Jurkat, Clone E6-1 (cell line): ENCODE data around the gene GTPBP3. TPM values are rescaled to one million over a fixed set of nuclear protein-coding genes. Genes with fewer than 3 reads are reported as not detected.
"Not testable (repeated sequence)": the region's sequence is repeated elsewhere in the genome, so short reads cannot be mapped to it uniquely, and the experiment has no call there.

ENCODE experiments used
- DNase-seq: peaks from one replicate; pipeline ENCODE4 v3.0.0-alpha.2; 2011; ENCODE audit warnings: low read depth, low spot score
- H3K4me3 ChIP-seq: 2 replicates; pipeline ENCODE4 v1.5.1; 2011; ENCODE audit warnings: mild to moderate bottlenecking, low read length, control low read depth, moderate library complexity
- polyA plus RNA-seq: library from polyadenylated mRNA; unstranded; fragments of >200 nt; gene quantifications from one replicate; pipeline ENCODE4 v1.2.1, GENCODE V29; 2012; ENCODE audit warnings: missing spikeins; ENCODE audit not compliant: insufficient read length, insufficient read depth

The GTPBP3 gene, protein sequence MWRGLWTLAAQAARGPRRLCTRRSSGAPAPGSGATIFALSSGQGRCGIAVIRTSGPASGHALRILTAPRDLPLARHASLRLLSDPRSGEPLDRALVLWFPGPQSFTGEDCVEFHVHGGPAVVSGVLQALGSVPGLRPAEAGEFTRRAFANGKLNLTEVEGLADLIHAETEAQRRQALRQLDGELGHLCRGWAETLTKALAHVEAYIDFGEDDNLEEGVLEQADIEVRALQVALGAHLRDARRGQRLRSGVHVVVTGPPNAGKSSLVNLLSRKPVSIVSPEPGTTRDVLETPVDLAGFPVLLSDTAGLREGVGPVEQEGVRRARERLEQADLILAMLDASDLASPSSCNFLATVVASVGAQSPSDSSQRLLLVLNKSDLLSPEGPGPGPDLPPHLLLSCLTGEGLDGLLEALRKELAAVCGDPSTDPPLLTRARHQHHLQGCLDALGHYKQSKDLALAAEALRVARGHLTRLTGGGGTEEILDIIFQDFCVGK
- polyA plus RNA-seq = 38.3 TPM

DNA sequence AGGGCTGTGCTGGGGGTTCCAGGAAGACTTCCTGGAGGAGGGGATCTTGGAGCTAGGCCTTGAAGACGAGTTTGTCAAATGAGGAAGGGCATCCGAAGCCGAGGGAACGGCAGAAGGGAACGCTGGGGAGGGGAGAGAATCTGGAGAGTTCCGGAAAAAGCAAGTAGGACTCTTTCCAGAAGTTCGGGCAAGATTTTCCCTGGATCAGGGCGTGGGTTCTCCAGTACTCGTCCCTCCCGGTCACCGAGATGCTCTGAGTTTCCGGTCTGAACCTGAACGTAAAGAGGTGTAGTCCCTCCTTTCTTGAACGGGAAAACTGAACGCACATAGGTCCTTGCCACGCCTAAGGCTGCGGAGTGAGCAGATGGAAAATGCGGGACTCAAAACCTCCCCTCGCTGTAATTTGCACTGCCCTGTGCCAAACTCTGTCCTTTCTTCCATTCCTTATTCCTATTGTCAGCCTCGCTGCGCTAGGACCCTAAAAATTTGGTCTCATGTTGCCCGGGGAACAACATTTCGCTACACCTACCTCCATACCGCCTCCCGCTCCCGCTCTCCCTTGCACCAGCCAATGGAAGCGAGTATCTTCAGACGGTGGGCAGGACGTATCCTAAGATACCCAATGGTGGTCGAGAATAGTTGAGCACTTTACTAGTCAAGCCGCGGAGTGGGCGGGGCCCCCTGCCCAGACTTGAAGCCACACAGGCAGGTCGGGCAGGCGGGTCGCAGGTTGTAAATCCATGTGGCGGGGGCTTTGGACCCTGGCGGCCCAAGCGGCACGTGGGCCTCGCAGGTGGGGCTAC, at the start of gene GTPBP3:
Gene GTPBP3, plus strand, starts transcription at position 682 of the 803 bp plus-strand sequence. Its CDS starts 59 bp downstream, at position 741.
- DNase-seq = peak; percentile 99
- H3K4me3 ChIP-seq = peak within 1 kb of the TSS; percentile 96

DNA sequence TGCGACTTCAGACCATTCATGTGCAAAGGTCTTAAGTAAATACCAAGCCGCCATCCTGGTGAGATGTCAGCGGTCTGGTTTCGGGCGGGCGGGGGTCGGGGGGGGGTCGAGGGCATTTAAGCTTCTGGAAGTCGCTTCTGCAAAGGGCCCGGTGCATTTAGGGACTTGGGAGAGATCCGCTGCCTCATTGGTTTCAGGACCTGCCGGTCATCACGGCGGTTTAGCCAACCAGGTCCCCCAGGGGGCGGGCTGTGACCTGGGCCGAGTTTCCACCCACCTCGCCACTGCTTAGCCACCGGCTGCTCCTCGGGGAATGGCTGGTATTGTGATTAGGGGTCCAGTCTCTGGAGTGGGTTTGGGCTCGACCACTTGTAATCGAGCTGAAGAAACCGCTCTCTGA, 47.9 kb upstream of the GTPBP3 start:
- H3K4me3 ChIP-seq = no peak overlapping the region
- peak; percentile 42 for DNase-seq

DNA sequence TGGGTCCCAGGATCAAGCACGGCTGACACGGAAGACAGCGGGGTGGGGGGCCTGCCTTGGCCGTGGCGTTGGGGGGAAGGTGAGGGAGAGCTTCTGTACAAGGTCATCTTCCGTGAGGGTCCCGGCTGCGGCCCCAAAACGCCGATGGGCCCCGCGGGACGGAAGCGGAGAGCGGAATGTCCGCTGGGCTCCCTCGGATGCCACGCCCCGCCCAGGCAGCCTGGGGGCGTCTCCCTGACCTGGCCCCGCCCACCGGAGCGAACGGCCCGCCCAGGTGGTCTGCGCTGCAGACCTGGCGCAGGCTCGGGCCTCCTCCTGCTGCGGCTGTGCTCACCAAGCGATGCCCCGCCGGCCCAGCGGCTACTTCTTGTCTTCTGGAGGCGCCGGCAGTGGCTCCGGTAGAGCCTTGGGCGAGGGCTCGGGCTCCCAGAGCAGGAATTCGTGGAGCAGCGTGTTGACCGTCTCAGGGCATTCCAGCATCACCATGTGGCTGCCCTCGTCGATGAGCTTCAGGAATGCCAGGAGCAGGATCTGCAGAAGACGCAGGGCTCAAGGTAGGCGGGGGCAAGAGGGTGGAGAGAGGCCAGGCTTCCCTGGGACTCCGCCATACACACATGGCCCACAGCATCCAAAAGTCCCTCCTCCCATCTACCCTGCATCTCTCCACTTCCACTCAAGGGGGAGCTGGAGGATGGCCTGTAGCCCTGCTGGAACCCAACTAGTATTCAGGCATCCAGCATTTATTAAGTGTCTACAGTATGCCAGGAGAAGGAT, 44.9 kb upstream of the GTPBP3 start:
- peak overlapping the region; percentile 80 for H3K4me3 ChIP-seq
- peak; percentile 81 for DNase-seq

DNA sequence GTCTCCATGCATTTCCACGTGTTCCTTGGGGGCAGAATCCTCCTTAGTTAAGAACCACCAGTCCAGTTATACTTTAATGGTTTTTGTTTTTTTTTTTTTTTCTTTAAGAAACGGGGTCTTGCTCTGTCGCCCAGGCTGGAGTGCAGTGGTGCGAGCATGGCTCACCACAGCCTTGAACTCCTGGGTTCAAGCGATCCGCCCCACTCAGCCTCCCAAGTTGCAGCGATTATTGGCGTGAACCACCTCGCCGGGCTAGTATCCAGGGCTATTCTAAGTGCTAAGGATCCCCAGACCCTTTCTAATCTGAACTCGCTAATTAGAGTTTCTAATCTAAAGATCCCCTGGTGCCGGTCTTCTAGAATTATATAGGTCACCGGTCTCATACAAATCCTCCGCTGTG, 43.7 kb upstream of the GTPBP3 start:
- no peak for DNase-seq
- H3K4me3 ChIP-seq = no peak overlapping the region

DNA sequence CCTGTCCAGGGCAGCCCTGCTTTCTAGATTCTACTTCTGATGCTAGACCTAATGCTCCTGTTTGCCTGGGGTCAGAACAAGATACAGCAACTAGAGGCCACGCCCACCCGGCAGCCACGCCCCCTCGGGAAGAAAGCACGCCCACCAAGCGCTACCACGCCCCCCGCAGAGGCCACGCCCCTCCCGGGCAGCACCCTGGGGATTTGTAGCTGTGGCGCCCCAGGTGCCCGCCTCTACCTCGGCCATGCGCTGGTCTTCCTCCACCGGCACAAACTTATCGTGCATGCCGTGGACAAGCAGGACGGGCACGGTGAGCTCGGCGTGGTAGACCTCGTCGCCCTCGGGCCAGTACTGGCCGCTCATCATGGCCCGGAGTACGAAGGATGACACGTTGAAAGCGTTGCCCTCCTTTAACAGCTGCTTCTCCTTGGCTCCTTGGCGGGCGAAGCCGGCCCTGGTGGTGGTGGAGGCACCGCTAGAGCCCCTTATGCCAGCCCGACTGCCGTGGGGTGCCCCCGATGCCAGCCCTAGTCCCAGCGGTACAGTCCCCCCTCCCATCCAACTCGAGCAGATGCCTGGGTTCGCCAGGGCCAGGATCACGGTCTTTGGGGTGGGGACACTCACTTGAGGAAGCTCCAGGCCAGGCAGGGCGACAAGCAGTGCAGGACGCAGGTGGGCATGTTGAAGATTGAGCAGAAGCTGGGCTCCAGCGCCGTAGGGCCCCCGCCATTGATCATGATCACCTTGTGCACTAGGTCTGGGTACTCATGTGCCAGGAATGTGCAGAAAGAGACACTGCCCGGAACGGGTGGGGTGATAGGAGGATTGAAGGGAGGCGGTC, 43.1 kb upstream of the GTPBP3 start:
- H3K4me3 ChIP-seq = no peak overlapping the region
- DNase-seq = peak; percentile 35

DNA sequence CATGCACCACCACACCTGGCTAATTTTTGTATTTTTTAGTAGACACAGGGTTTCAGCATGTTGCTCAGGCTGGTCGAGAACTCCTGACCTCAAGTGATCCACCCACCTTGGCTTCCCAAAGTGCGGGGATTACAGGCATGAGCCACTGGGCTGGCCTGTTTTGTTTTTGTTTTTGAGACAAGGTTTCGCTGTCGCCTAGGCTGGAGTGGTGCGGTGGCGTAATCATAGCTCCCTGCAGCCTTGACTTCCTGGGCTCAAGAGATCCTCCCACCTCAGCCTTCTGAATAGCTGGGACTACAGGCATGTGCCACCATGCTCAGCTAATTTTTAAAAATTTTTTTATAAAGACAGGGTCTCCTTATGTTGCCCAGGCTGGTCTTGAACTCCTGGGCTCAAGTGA, 41.8 kb upstream of the GTPBP3 start:
- not testable (repeated sequence) for H3K4me3 ChIP-seq, DNase-seq

DNA sequence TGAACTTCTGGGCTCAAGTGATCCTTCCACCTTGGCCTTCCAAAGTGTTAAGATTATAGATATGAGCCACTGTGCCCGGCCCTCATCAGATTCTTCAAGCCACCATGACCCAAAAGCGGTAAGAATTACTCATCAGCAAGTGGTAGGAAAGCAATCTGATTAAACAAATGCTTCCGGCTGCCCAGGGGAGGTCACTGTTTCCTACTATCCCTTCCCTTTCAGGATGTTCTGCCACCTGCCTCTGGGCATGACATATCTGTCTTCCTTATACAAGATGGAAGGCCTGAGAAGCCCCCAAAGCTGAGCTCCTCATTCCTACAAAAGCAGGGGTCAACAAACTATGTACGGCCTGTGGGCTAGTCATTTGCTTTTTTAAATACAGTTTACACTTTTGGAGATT, 41.1 kb upstream of the GTPBP3 start:
- no peak for DNase-seq
- no peak overlapping the region for H3K4me3 ChIP-seq

DNA sequence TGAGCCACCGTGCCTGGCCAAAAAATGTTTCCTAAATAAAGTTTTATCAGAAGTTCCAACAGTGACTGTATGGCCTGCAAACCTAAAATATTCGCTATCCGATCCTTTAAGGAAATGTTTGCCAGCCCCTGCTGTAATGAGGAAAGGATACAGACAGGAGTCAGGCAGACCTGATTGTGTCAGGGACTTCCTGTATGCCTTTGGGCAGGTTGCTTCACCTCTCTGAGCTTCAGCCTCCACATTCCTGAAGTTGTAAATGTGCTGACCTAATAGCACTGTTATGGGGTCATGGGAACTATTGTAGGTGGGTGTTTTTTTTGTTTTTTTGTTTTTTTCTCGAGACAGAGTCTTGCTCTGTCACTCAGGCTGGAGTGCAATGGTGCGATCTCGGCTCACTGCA, 40.4 kb upstream of the GTPBP3 start:
- DNase-seq = no peak
- no peak overlapping the region for H3K4me3 ChIP-seq

DNA sequence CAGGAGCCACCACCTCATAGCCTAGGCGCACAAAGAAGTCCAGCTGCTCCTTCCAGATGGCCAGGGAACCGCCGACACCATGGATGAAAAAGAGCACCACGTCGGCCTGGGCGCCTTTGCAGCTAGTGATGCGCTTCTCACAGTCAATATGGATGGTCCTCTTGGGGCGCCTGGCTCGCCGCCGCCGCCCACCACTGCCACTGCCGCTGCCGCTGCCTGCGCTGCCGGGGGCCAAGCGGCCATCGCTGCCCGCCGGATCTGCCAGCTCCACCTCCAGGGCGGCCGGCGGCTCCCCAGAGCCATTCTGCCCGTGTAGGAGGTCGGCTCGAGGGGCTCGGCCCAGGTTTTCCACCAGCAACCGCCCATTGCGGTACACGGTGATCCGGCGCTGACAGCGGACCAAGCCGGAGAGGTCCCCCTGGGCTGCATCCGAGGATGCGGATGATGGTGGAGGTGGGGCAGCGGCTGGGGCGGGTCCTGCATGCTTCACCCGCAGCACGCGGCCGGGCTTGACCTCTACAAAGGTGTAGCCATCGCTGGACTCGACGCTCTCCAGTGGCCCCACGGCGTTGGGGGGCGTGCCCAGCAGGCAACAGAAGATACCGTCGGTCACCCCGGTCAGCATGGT, 36.2 kb upstream of the GTPBP3 start:
- DNase-seq = no peak
- H3K4me3 ChIP-seq = no peak overlapping the region

DNA sequence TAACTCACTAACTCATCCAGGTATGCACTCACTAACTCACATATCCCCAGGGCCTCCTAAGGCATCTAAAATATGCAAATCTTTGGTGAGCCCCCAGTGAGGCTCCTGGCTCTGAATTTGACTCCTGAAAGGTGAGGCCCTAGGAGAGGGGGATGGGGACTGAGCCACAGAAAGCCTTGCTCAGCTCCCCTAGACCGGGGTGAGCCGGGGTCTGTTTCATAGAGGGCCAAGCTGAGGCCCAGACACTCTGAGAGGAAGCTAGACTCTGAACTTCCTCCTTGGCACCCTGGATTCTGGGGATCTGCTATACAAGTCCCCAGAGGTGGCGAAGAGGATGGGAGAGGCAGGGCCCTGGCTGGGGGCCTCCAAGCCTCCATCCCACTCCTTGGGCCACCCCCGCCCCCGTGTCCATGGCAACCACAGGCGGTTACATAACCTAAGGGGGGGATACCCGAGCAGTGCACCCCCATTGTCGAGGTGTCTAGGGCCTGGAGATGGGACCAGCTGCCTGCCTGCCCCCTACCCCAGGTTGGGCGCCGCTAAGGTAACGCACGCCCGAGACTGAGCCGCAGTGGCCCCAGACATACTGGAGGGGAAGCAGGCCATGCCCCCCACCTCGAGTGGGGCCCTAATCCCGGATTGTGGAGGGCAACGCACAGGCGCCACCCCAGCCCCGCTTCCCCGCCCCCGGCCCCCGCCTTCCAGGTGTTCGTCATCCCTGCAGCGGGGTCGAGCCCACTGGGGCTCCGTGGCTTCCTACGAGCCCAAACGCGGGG, 34.8 kb upstream of the GTPBP3 start:
- peak overlapping the region; percentile 62 for H3K4me3 ChIP-seq
- DNase-seq = no peak

DNA sequence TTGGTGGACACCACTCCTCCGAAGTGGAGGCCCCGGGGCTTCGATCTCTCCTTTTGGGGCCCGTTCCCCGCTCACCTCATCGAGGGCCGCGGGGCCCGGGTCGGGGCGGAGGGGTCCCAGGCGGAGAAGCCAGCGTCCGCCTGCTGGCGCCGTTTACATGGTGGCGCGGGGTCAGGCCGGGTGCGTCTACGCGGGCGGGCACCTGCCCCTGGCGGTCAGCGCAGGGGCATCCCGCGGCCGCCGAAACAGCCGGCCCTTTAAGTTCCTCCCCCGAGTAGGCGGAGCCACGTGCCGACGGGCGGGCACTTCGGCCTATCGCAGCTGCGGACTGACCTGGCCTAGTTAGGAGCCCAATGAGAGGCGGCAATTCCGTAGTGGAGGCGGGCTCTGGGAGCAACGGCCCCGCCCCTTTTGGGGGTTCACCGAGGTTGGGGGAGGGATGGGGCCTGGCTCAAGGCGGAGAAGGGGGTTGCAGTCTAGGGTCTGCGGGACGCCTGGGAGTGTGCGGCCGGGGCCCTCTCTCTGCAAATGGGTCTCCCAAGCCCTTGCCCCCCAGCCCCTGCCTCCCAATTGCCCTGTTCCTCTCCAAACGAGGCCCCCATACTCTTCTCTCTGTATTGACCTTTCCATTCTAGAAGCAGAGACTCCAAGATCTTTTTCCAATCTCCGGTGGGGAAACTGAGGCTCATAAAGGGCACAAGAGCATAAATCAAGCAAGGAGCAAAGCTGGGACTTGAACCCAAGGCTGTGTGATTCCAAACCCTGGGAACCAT, 34.0 kb upstream of the GTPBP3 start, which contains the start of gene ABHD8:
Gene ABHD8, minus strand, starts transcription at position 259 of the 773 bp plus-strand sequence. CDS start 1,809 bp downstream, outside the sequence.
- H3K4me3 ChIP-seq = peak within 1 kb of the TSS; percentile 62
- peak; percentile 91 for DNase-seq

DNA sequence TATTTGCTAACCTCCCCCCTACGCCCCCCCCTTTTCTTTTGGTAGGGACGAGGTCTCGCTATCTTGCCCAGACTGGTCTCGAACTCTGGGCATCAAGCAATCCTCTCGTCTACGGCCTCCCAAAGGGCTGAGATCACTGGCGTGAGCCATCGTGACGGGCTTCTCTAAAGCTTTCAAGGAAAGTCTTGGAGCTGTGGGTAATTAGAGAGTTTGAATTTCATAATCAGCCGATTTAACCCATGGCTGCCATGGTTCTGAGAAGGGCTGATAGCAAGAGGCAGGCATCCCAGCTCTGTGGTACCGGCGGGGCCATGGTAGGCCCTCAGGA, 33.4 kb upstream of the GTPBP3 start:
- no peak overlapping the region; the same call in 1 of the 2 replicates for H3K4me3 ChIP-seq
- DNase-seq = no peak

DNA sequence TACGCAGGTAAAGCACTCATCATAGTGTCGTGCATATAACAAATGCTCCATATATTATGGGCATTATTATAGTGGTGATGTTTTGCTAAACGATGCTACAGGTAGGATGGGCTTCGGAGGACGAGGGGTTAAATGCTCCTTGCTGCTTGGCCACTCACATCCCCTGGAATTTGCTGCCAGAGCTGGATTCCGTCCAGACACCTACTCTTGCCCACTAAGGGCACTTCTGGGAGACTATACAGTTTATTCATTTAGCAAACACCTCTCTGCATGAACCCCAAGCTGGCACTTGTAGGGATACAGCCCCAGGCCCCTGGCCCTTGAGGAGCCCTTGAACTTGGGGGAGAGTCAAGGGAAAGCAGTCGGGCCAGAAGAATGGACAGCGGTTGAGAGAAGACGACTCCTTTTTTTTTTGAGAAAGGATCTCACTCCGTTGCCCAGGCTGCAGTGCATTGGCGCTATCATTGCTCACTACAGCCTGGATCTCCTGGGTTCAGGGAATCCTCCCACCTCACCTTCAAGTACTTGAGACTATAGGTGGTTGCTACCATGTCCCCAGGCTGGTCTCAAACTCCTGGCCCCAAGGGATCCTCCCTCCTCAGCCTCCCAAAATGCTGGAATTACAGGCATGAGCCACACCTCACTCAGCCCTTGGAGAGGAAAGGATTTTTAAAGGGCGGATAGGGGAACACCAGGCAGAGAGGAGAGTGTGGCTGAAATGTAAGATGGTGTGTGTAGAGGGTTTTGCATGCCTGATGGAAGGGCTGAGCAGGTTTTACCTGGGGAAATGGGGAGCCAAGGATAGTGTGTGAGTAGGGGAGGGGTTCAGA, 32.8 kb upstream of the GTPBP3 start:
- H3K4me3 ChIP-seq = peak overlapping the region; percentile 89

DNA sequence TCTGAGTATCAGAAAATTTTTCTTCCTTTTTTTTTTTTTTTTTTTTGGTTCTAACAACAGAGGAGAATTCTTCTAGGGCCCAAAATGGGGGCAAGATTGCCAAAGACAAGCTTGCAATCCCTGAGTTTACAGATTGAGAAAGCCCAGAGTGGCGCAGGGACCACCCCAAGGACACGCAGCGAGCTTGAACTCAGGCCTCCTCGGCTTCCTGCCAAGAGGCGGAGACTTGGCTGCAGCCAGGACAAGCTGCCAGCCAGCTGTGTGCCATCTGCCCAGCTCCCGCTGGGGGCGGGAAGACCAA, 32.2 kb upstream of the GTPBP3 start:
- DNase-seq = no peak
- H3K4me3 ChIP-seq = peak overlapping the region; percentile 89

More for the DNA sequence above, 32.8 kb upstream of the GTPBP3 start:
- no peak for DNase-seq

DNA sequence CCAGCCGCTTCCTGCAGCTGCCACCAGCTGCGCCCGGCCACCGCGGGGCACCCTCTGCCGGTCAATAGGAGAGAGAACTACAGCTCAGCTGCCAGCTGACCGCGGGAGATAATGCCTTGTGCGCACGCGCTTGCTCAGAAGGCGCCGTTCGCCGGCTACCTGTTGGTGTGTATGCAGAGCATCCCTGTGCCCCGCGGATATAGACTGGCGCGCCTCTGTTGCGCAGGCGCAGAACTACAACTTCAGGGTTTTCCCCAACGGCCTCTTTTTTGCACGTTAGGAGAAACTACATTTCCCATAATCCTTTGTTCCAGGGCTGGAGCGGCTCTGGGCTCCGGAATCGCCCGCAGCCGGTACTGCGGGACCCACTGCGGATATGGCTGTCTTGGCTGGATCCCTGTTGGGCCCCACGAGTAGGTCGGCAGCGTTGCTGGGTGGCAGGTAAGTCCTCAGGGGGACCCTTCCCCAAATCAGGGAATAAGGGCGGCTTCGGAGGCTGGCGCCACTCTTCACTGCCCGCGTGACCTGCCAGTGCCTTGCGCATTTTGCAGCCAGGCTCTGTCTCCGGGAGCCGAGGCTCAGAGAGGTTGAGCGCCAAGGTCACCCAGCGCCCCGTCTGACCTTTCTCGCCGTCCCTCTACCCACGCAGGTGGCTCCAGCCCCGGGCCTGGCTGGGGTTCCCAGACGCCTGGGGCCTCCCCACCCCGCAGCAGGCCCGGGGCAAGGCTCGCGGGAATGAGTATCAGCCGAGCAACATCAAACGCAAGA, 31.7 kb upstream of the GTPBP3 start, which contains the start of gene MRPL34:
Gene MRPL34, plus strand, starts transcription at position 356 of the 768 bp plus-strand sequence. Its CDS starts 21 bp downstream, at position 377.
- DNase-seq = peak; percentile 99

More for the DNA sequence above, 31.7 kb upstream of the GTPBP3 start, which contains the start of gene MRPL34:
- peak within 1 kb of the TSS; percentile 89 for H3K4me3 ChIP-seq
